Endothelial cell of umbilical vein (primary cell): ENCODE results near the gene NDUFS4. TPM values are rescaled to one million over a fixed set of nuclear protein-coding genes. Genes with fewer than 3 reads are reported as not detected.

ENCODE experiments used
- BruUV-seq: library from RNA; stranded (reverse); fragments of 400-500 nt; replicated peaks from 2 replicates; lab custom pipeline; 2021; lab: Mats Ljungman, UMichigan
- CTCF ChIA-PET: fragments of 300-600, 350-600 bp; sonication (Branson Sonifier 250); formaldehyde crosslinking; loops from one replicate; lab custom pipeline; 2021; ENCODE audit warnings: antibody characterized with exemption, inconsistent platforms; lab: Charles Lee
- POLR2A ChIA-PET: fragments of 300-600, 350-600 bp; sonication (Branson Sonifier 250); formaldehyde crosslinking; loops from one replicate; lab custom pipeline; 2021; ENCODE audit warnings: antibody characterized with exemption, inconsistent platforms; lab: Charles Lee
- DNase-seq: peaks from one replicate; pipeline ENCODE4 v3.0.0-alpha.2; 2011; ENCODE audit warnings: low read depth, low spot score
- FAIRE-seq: peaks from 2 replicates; lab custom pipeline; 2011; peaks lifted over from hg19 to GRCh38; lab: Jason Lieb, UNC
- H2AFZ ChIP-seq: 2 replicates; pipeline ENCODE4 v1.6.0; 2012; ENCODE audit warnings: low read depth, low read length, control low read depth, inconsistent platforms
- H3K27ac ChIP-seq: 2 replicates; pipeline ENCODE4 v1.5.1; 2011; ENCODE audit warnings: low read depth, mild to moderate bottlenecking, control low read depth, low read length, moderate library complexity; ENCODE audit not compliant: insufficient read depth
- H3K27me3 ChIP-seq, 2 experiments: 2 replicates each; pipeline versions ENCODE4 v1.6.0 to v1.6.1; 2011; ENCODE audit warnings: low read length in 2 of 2, mixed read lengths in 1 of 2; ENCODE audit not compliant: control insufficient read depth in 2 of 2, insufficient read depth in 2 of 2
- H3K36me3 ChIP-seq, 2 experiments: 2 replicates in 1 of 2; 3 replicates in 1 of 2; pipeline ENCODE4 v1.5.1; 2011; ENCODE audit warnings: low read length in 2 of 2, mild to moderate bottlenecking in 1 of 2, moderate library complexity in 1 of 2; ENCODE audit not compliant: control insufficient read depth in 2 of 2, insufficient read depth in 2 of 2; ENCODE audit errors: extremely low read depth in 1 of 2
- H3K4me1 ChIP-seq: 3 replicates; pipeline ENCODE4 v1.5.1; 2011; ENCODE audit warnings: mild to moderate bottlenecking, low read length; ENCODE audit not compliant: control insufficient read depth, insufficient read depth; ENCODE audit errors: extremely low read depth
- H3K4me2 ChIP-seq: 2 replicates; pipeline ENCODE4 v1.6.1; 2011; ENCODE audit warnings: low read length, control low read depth, mixed read lengths; ENCODE audit not compliant: insufficient read depth
- H3K4me3 ChIP-seq, 3 experiments: fragments of 200-600 bp in 1 of 3; sonication (generic), shearing (Covaris generic) in 1 of 3; replicated peaks in 1 of 3; 2 replicates each; pipeline ENCODE4 v1.5.1; 2011 to 2016; ENCODE audit warnings: control low read depth in 3 of 3, low read length in 3 of 3, mild to moderate bottlenecking in 2 of 3, inconsistent platforms in 1 of 3, low read depth in 1 of 3, moderate library complexity in 1 of 3; ENCODE audit not compliant: insufficient read depth in 1 of 3
- H3K79me2 ChIP-seq: 2 replicates; pipeline ENCODE4 v1.6.0; 2012; ENCODE audit warnings: low read length, inconsistent platforms; ENCODE audit not compliant: control insufficient read depth, insufficient read depth
- H3K9ac ChIP-seq: replicated peaks from 2 replicates; pipeline ENCODE3; 2011; ENCODE audit warnings: low read length, control low read depth; ENCODE audit not compliant: insufficient read depth; ENCODE audit errors: extremely low read depth
- H3K9me1 ChIP-seq: replicated peaks from 3 replicates; pipeline ENCODE4 v1.6.0; 2011; ENCODE audit warnings: mild to moderate bottlenecking, low read length; ENCODE audit not compliant: control insufficient read depth, insufficient read depth; ENCODE audit errors: extremely low read depth
- H3K9me3 ChIP-seq: replicated peaks from 2 replicates; pipeline ENCODE4 v1.5.1; 2012; ENCODE audit warnings: low read length, inconsistent platforms; ENCODE audit not compliant: control insufficient read depth, insufficient read depth
- H4K20me1 ChIP-seq: replicated peaks from 2 replicates; pipeline ENCODE3; 2011; ENCODE audit warnings: mild to moderate bottlenecking, low read length; ENCODE audit not compliant: control insufficient read depth, insufficient read depth; ENCODE audit errors: extremely low read depth
- CTCF ChIP-seq, 2 donors: IDR thresholded peaks; 1 replicate in 1 of 2; 2 replicates in 1 of 2; pipeline ENCODE4 v1.5.1; 2011; ENCODE audit warnings: low read length in 2 of 2, mild to moderate bottlenecking in 2 of 2, moderate library complexity in 2 of 2, control low read depth in 1 of 2, inconsistent platforms in 1 of 2, low read depth in 1 of 2; ENCODE audit not compliant: insufficient read depth in 1 of 2; ENCODE audit errors: extremely low read depth in 1 of 2
- GATA2 ChIP-seq: IDR thresholded peaks from 2 replicates; pipeline ENCODE4 v1.7.0; 2011; ENCODE audit warnings: low read depth, mild to moderate bottlenecking, moderate library complexity, mixed read lengths, low read length; ENCODE audit not compliant: insufficient read length, insufficient read depth
- POLR2A ChIP-seq: IDR thresholded peaks from 2 replicates; pipeline ENCODE4 v1.6.1; 2012; ENCODE audit warnings: low read depth, mild to moderate bottlenecking, control low read depth, low read length
- dilution Hi-C: fragments of 300-500 bp; cut with MboI; formaldehyde crosslinking; loops from one replicate; pipeline ENCODE4 v1.15.0; 2019; ENCODE audit warnings: low sequenced_read_pairs; ENCODE audit not compliant: extremely low pct_ligation_motif_present
- intact Hi-C: fragments of 100-400 bp; cut with micrococcal nuclease; formaldehyde crosslinking; loops from one replicate; pipeline ENCODE4 v1.10.0; 2022
- polyA plus RNA-seq, 4 experiments: library from polyadenylated mRNA; depleted of rRNA in 3 of 4; stranded (reverse) in 3 of 4; unstranded in 1 of 4; fragments of >200 nt; gene quantifications; 2 replicates each; pipeline versions ENCODE4 v1.2.1 to v1.2.3, GENCODE V29; 2011 to 2012; ENCODE audit warnings: missing spikeins in 1 of 4
- total RNA-seq: library from RNA; stranded (reverse); gene quantifications from 2 replicates; pipeline ENCODE4 v1.2.3, GENCODE V29; 2021

NDUFS4 gene
- total and polyA plus RNA-seq, 2 donors (not counting 3 experiments of a cell fraction or from before 2014, with no cell fraction given) = 70.4 to 76.2 TPM

- DNase-seq = no peak
- dilution Hi-C loops = no loop called here
- POLR2A ChIA-PET = no interaction called here
Measured at GRCh38 chr5:53560028-53560427, 411 bp upstream of the NDUFS4 start.

More at GRCh38 chr5:53560028-53560427, 411 bp upstream of the NDUFS4 start:
- peak overlapping the region; percentile 73 for H3K4me2 ChIP-seq
- intact Hi-C loops = loop anchor here (2.0 to 5.0 kb wide), 3 partner anchors 81 to 657 kb away; no protein-coding TSS in a partner anchor
- peak overlapping the region; percentile 92 for H2AFZ ChIP-seq
- no peak overlapping the region for H3K27ac ChIP-seq
- H3K27me3 ChIP-seq = peaks cover 2 to 29% of the 10 kb centered on the region in 2 experiments
- H3K79me2 ChIP-seq = peaks cover 33% of the 10 kb centered on the region
- H3K36me3 ChIP-seq = no peaks in the 10 kb centered on the region
- peaks cover 10% of the 10 kb centered on the region for H3K4me1 ChIP-seq
- H3K4me3 ChIP-seq = peak overlapping the region; percentile 86 to 98 (median 89)
- H4K20me1 ChIP-seq = no peaks in the 10 kb centered on the region
- no TSS peak for BruUV-seq
- FAIRE-seq = no peak
- no peaks in the 10 kb centered on the region for H3K9me1 ChIP-seq
- H3K9ac ChIP-seq = peak overlapping the region; percentile 97
- CTCF ChIA-PET = no interaction called here
- TF ChIP-seq POLR2A (no peak), CTCF (IDR thresholded peaks at IDR 0.05; ENCODE audit: extremely low read depth in 1 of 2, insufficient read depth in 1 of 2, low read depth in 1 of 2, low read length in 2 of 2) (no peak), GATA2 (no peak)
- H3K9me3 ChIP-seq = peaks cover 2% of the 10 kb centered on the region
